ENCODE data around the gene TRUB2.
A peak's percentile ranks its signal among the peaks of the same experiment; 100 is the strongest.

The TRUB2 gene, protein sequence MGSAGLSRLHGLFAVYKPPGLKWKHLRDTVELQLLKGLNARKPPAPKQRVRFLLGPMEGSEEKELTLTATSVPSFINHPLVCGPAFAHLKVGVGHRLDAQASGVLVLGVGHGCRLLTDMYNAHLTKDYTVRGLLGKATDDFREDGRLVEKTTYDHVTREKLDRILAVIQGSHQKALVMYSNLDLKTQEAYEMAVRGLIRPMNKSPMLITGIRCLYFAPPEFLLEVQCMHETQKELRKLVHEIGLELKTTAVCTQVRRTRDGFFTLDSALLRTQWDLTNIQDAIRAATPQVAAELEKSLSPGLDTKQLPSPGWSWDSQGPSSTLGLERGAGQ

DNA sequence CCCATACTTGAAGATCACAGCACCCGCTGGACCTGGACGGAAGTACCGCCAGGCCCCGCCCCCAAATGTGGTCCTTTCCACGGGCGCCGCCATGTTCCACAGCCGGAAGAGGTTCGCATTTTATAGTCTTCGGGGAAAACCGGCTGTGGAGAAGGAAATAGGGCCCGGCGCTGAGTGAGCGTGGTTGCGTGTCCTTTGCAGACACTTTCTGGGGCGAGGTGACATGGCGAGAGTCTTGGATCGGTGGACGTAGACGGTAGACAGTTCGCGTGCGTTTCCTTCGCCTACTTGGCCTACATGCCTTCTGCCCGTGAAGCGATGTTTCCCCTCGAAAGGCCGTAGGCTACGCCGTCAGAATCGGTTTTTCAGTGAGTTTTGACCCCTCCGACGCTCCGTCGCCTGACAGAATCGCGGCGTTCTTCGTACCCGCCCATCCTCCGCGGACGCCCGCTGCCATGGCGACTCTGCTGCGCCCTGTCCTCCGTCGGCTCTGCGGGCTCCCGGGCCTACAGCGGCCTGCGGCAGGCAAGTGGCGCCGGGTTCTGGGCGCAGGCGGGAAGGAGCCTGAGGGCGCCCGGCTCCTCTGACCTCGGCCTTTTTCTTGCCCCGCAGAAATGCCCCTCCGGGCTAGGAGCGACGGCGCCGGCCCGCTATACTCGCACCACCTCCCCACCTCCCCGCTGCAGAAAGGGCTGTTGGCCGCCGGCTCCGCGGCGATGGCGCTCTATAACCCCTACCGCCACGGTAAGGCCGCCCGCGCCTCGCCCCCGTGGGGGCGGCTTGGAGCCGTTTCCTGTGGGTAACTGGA, at the start of gene TRUB2, which contains the start of gene COQ4:
TSS of gene TRUB2 (minus strand) at position 44 of the 808 bp plus-strand sequence. CDS start at position 5, 39 bp downstream.
TSS of gene COQ4 (plus strand) at position 436 of the 808 bp plus-strand sequence. CDS start at position 456, 20 bp downstream.
- peak; percentile 83 to 87 for DNase-seq (ENCODE audit: low read depth in 2 of 2)

DNA sequence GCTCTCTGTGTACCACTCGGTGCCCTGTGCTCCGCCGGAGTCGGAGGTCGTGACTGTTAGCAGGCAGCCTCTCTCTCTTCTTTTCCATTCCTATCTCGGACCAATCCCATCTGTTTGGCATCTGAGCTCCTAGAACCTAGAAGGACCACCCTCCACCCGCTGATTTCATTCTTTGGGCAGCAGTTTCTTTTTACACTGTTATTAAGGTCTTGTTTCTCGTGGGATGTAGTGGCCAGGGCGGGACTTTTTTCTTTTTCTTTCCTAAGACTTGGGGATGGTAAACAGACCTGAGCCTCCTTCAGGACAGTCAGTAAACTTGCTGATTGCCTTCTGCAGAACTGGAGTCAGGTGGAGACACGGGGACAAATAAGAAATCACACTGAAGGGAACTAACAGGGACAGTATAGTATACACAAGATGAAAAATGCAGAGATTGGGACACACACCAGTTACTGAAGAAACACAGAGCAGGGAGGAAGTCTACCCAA, 49.4 kb upstream of the TRUB2 start:
- no peak for DNase-seq (ENCODE audit: low read depth in 2 of 2)

DNA sequence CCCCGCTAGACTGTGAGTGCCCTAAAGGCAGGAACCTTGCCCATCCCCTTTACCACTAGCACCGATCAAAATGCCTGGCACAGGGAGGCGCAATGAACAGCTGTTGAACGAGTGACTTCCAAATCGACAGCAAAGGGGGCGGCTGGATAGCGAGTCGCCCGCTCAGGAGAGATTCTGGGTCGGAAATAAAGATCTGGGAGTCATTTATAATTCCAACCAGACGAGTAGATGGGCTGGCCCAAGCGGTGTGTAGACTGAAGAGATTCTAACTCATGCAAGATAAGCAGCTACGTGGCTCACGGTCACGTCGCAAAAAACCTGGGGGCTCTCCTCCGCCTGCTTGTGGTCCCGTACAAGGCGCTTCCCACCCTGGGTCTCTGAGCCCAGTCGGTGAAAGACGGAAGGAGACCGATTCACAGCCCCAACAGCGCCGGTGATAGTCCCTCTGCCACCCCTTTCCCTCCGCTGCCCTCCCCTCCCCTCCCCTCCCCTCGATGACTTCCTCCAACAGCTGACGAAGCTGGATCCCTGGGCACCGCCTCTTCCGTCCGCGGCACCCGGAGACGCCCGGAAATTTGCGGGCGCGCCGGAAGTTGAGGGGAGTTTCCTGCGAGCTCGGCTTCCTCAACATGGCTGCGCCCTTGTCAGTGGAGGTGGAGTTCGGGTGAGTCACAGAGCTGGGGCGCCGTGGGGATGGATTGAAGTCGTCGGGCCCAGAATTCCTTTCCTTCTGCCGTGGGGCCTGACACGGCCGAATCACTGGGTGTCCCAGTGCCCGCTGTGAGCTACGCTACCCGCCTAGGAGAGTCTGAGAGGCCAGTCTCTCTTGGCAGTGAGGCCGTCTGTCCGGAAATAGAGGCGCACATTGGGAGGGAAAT, 48.7 kb upstream of the TRUB2 start, which contains the start of gene URM1:
TSS of gene URM1 (plus strand) at position 623 of the 878 bp plus-strand sequence. CDS start at position 630, 7 bp downstream.
- DNase-seq (ENCODE audit: low read depth in 2 of 2) = peak; percentile 92 to 96

DNA sequence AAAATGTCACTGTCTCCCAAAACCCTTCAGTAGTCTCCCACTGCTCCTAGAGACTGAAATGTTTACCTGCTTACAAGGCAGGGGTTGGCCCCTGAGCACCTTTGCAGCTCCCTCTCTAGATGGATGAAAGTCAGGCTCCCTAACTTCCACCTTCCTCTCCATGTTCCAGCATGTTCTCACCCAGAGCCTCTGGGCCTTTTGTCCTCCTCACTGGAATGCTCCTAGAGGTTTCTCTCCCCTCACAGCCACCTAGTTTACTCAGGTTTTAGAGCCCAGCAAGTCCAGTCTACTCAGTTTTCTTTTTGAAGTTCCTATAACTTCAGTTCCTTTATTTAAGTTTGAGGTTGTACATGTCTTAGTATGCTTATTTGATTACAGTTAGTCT, 48.1 kb upstream of the TRUB2 start:
- DNase-seq (ENCODE audit: low read depth in 2 of 2) = no peak

DNA sequence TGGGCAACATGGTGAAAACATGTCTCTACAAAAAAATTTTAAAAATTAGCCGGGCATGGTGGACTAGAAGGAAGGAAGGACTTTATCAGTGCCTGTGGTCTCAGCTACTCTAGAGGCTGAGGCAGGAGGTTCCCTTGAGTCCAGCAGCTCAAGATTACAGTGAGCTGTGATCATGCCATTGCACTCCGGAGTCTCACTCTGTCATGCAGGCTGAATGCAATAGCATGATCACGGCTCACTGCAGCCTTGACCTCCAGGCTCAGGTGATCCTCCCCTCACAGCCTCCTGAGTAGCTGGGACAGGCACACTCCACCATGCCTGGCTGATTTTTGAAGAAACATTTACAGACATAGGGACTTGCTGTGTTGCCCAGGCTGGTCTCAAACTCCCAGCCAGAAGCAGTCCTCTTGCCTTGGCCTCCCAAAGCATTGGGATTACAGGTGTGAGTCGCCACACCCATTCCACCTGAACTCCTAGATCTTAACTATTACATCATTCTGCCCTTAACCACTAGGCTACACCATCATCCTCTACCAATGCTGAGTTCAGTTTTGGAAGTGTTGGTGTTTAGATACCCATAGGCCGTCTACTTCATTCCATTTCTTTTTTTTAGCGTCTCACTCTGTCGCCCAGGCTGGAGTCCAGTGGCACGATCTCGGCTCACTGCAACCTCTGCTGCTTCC, 46.9 kb upstream of the TRUB2 start:
- DNase-seq (ENCODE audit: low read depth in 2 of 2) = no peak

DNA sequence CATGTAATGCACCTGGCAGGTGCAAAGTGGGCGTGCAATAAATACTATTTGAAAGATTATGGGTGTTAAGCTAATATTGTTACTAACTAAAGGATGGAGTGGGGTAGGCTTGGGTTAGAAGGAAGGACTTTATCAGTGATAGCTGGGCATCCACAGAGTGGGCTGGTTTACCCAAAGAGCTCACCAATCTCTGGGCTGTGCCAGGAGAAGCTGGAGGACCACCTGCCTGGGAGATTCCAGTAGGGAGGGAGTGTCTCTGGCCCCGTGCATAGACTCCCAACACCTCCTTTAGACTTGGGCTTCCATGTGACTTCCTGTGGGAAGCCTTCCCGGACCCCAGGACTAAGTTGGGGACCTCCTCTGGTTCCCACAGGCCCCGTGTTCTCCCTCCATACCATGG, 43.3 kb upstream of the TRUB2 start:
- DNase-seq (ENCODE audit: low read depth in 2 of 2) = no peak

DNA sequence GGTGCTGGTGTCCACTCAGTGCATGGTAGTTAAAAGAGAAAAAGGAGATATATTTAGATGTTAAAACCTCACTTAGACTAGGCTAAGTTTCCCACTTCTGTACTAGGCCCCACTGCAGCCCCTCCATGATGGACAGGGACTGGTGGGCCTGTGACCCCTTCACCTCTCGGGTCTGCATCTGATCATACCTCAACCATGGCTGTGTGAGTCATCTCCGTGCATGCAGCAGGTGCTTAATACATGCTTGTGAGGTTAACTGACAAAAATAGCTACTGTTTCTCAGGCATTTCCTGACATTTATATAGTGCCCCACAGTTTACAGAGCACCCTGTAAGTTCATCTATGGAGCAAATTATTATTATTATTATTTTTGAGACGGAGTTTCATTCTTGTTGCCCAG, 40.5 kb upstream of the TRUB2 start:
- DNase-seq (ENCODE audit: low read depth in 2 of 2) = no peak

DNA sequence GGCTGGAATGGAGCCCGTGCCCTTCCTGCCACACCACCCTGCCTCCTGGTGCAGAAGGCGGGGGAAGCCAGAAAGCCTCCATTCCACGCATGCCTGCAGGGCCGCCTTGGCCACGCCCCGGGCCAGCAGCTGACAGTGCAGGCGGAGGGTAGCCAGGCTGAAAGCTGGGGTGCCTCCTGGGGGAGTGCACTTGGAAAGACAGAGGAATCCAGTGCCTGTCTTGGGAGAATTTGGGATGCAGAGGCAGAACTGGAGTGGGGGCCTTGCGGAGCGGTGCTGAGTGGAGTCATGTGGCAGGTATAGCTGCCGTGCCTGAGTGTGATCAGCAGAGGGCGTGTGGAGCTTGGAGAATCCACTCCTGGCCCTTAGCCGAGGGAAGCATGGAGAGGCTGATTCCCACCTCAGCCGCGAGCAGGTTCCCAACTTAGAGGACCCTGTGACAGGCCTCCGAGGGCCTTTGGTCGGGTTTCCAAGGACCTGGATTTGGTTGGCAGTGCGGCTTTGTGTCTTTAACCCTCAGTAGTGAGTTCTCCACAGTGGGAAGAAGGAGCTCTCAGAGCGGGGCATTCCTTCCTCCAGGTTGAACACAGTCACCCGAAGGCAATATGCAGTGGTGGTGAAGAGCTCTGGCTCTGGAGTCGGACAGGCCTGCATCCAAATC, 39.9 kb upstream of the TRUB2 start:
- DNase-seq (ENCODE audit: low read depth in 2 of 2) = peak; percentile 37 to 38

DNA sequence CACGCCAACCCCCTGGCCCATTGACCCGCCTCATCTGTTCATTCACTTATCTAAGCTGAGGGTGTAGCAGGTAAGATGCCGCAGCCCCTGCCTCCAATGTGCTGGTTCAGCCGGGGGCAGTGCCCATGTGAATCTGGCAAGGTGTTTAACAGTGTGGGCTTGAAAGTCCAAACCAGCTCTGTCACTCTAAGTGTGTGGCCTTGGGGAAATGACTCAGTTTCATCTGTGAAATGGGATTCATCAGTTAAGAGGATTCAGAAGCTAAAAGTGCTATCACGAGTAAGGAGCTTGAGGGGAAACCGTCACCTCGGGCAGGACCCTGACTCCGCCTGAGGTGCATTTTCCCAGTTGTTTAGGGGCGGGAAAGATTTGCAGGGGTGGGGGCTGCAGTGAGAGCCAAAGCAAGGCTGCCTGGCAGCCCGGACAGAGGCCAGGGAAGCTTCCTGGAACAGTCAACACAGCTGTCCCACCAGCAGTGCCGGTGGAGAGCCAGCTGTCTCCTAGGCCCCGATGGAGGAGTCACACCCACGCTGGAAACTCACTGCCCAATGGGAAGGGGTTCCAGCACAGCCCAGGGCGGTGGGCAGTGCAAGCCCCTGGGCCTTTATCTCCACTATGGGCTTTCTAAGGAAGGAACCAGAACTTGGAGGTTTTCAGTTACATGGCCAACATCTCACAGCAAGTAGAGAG, 39.2 kb upstream of the TRUB2 start:
- no peak for DNase-seq (ENCODE audit: low read depth in 2 of 2)

DNA sequence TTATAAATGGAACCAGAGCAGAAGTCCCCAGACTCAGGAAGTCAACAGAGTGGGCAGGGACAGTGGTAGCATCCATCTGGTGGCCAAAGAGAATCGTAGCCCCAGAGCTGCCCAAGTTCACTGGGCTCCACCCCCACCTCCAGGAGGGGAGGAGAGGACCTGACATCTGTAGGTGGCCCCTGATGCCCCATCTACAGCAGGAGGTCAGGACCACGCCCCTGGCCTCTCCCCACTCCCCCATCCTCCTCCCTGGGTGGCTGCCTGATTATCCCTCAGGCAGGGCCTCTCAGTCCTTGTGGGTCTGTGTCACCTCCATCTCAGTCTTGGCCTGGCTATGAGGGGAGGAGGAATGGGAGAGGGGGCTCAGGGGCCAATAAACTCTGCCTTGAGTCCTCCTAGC, 38.6 kb upstream of the TRUB2 start:
- DNase-seq (ENCODE audit: low read depth in 2 of 2) = no peak

DNA sequence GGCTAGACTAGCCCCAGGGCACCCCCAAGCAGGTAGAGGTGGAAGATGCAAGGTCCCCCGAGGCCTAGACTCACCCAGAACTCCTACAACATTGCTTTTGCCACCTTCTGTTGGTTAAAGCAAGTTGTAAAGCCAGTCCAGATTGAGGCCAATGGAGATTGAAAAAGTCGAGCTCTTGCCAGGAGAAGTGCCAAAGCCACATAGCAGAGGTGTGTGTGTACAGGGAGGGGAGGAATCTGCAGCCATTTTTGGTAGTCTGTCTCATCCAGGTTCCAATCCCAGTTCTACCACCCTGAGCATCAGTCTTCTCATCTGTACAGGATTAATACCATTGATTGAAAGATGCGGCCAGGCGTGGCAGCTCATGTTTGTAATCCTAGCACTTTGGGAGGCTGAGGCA, 36.6 kb upstream of the TRUB2 start:
- no peak for DNase-seq (ENCODE audit: low read depth in 2 of 2)

DNA sequence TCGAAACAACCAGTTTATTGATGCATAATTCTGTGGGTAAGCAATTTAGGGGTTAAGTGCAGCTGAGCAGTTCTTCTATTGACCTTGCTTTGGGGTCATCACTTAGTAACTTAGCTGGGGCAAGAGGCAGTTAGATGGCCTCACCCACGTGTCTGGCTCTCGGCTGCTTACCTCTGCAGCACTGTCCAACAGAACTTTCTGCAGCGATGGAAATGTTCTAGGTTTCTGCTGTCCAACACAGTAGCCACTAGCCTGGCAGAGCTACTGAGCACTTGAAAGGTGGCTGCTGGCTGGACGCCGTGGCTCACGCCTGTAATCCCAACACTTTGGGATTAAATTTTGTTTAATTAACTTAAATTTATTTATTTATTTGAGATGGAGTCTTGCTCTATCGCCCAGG, 35.8 kb upstream of the TRUB2 start:
- no peak for DNase-seq (ENCODE audit: low read depth in 2 of 2)

DNA sequence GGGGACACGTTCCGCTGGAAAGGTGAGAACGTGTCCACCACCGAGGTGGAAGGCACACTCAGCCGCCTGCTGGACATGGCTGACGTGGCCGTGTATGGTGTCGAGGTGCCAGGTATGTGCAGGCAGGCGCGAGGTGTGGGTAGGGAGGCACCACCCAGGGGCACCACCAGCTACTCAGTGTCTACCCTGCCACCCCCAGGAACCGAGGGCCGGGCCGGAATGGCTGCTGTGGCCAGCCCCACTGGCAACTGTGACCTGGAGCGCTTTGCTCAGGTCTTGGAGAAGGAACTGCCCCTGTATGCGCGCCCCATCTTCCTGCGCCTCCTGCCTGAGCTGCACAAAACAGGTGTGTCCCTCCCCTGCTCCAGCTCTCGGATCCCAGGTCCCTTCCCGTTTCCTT, 33.2 kb upstream of the TRUB2 start:
- no peak for DNase-seq (ENCODE audit: low read depth in 2 of 2)

DNA sequence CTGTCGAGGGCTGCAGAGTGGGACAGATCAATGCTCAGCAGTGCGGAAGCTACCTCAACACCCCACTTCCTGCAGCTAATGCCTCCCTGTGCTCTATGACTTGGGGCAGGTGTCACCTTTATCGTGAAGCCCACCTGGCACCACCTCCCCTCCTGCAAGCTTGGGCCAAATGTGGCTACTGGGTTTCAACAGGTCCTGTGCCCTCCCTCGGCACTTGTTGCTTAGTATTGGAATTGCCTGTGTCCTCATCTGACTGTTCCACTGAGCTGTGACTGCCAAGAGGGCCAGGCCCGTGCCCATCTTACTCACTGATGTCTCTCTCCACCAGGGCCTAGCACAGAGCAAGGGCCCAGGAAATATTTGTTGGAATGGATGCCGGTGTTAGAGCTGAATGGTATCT, 27.5 kb upstream of the TRUB2 start:
- DNase-seq (ENCODE audit: low read depth in 2 of 2) = no peak

DNA sequence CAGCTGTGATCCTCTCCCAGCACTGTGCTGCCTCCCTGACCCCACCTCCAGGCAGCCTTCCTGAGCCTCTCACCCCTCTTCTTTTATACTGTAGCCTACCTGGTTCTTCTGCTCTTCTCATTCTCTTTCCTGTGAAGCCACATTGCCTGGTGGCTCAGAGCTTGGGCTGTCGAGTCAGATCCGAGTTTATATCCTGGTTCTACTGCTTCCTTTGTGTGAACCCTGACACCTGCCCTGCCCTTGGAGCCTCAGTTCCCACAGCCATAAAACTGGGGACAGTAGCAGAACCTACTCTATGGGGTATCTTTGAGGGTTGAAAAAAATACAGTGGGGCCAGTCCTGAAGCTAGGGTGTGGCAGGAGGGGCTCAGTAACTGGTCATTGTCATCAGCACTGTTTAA, 26.9 kb upstream of the TRUB2 start:
- no peak for DNase-seq (ENCODE audit: low read depth in 2 of 2)

DNA sequence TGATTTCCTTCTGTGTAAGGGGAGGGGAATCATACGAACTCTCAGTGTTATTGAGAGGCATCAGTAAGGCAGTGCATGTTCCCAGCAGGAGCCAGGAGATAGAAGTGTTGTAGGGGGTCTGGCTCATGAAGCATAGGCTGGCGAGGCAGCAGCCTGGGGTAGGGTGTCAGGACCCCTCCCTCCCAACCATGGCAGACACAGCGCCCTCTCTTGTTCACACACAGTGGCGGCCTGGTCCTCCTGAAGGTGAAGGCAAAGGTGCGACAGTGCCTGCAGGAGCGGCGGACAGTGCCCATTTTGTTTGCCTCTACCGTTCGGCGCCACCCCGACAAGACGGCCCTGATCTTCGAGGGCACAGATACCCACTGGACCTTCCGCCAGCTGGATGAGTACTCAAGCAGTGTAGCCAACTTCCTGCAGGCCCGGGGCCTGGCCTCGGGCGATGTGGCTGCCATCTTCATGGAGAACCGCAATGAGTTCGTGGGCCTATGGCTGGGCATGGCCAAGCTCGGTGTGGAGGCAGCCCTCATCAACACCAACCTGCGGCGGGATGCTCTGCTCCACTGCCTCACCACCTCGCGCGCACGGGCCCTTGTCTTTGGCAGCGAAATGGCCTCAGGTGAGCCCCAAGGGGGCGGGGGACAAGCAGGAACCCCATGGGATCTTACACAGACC, 22.8 kb upstream of the TRUB2 start:
- no peak for DNase-seq (ENCODE audit: low read depth in 2 of 2)

DNA sequence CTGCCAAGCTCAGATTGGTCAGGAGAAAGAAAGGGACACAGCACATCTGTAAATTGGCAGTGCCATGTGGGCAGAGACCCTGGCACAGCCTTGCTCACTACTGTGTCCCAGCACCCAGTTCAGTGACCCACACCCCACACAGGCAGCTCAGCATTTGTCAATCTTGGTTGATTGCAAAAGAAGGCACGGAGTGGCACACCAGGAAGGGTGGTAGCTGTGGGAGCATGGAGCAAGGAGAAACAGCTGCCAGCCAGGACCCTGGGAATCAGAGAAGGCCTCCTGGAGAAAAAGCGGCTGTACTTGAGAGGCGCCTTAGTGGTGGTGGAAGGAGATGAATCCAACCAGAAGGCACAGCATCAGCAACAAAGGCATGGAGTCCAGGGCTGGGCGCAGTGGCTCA, 21.6 kb upstream of the TRUB2 start:
- DNase-seq (ENCODE audit: low read depth in 2 of 2) = no peak

DNA sequence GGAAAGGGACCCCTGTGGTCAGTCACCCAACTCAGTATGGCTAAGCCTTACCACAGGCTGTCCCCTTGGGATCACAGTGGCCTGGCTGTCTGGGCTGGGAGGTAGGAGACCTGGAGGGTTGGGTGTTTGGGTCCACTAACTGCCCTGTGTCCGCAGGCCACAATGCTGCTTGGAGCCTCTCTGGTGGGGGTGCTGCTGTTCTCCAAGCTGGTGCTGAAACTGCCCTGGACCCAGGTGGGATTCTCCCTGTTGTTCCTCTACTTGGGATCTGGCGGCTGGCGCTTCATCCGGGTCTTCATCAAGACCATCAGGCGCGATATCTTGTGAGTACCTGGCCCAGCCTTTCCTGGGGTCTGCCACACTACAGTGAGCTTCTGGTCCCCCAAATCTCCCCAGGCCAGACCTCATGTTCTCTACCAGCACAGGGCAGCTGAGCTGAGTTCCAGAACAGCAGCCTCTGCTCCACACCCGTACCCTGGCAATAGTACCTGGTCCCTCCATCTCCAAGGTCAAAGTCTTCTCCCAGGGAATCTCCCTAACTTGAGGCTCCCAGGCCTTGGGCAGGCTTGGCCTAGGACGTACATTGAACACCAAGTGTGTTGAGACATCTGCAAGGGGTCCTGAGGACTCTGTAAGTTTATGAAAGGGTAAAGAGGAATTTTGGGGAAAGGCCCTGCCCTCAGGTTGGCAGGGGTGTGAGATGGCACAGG, 20.9 kb upstream of the TRUB2 start:
- DNase-seq (ENCODE audit: low read depth in 2 of 2) = no peak

DNA sequence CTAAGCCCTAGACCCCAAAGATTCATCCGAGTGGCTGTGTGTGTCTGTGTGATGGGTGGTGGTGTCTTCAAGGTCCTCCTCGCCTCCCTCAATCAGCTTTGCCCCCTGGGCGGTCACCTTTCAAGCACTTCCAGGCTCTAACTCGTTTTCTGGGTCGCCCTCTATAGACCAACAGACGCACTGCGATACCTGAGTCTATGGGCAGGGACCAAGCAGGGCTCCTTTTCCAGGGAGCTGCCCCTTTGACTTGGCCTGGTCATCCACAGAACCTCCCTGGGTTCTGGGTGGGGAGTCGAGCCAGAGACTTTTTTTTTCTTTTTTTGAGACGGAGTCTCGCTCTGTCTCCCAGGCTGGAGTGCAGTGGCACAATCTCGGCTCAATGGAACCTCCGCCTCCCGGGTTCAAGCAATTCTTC, 19.2 kb upstream of the TRUB2 start:
- DNase-seq (ENCODE audit: low read depth in 2 of 2) = peak; percentile 31 to 35

All from stimulated activated CD8-positive, alpha-beta memory T cell treated with anti-CD3 and anti-CD28 coated beads, Interleukin-15, amount 100 ng/mL, for 4 hours (primary cell).